ENCODE data around the gene ZBTB7C.

ZBTB7C gene

GRCh38 chr18:48407358-48407757 lies 1.8 kb downstream of the ZBTB7C start:
- DNase-seq (ENCODE audit: extremely low read depth, low read depth) = no peak
- TF ChIP-seq CTCF (IDR thresholded peaks at IDR 0.05; ENCODE audit: low read depth, low read length, missing control alignments) = no peak
- H3K4me3 ChIP-seq (replicated peaks; ENCODE audit: low read depth, low read length) = no peak overlapping the region

- H3K4me3 ChIP-seq (replicated peaks; ENCODE audit: low read depth, low read length) = no peak overlapping the region
- no peak for TF ChIP-seq CTCF (IDR thresholded peaks at IDR 0.05; ENCODE audit: low read depth, low read length, missing control alignments)
- DNase-seq (ENCODE audit: extremely low read depth, low read depth) = no peak
Measured at GRCh38 chr18:48405978-48406377, 3.2 kb downstream of the ZBTB7C start.

- no peak for TF ChIP-seq CTCF (IDR thresholded peaks at IDR 0.05; ENCODE audit: low read depth, low read length, missing control alignments)
- no peak for DNase-seq (ENCODE audit: extremely low read depth, low read depth)
- H3K4me3 ChIP-seq (replicated peaks; ENCODE audit: low read depth, low read length) = no peak overlapping the region
Measured at GRCh38 chr18:48404716-48405507, 4.3 kb downstream of the ZBTB7C start.

- no peak for DNase-seq (ENCODE audit: extremely low read depth, low read depth)
- H3K4me3 ChIP-seq (replicated peaks; ENCODE audit: low read depth, low read length) = no peak overlapping the region
- no peak for TF ChIP-seq CTCF (IDR thresholded peaks at IDR 0.05; ENCODE audit: low read depth, low read length, missing control alignments)
Measured at GRCh38 chr18:48402953-48403352, 6.2 kb downstream of the ZBTB7C start.

- no peak for DNase-seq (ENCODE audit: extremely low read depth, low read depth)
- no peak for TF ChIP-seq CTCF (IDR thresholded peaks at IDR 0.05; ENCODE audit: low read depth, low read length, missing control alignments)
- no peak overlapping the region for H3K4me3 ChIP-seq (replicated peaks; ENCODE audit: low read depth, low read length)
Measured at GRCh38 chr18:48399303-48400075, 9.7 kb downstream of the ZBTB7C start.

GRCh38 chr18:48398074-48398473 lies 11.1 kb downstream of the ZBTB7C start:
- DNase-seq (ENCODE audit: extremely low read depth, low read depth) = no peak
- no peak for TF ChIP-seq CTCF (IDR thresholded peaks at IDR 0.05; ENCODE audit: low read depth, low read length, missing control alignments)
- H3K4me3 ChIP-seq (replicated peaks; ENCODE audit: low read depth, low read length) = no peak overlapping the region

Data from HFF-Myc (cell line).